ENCODE results near the gene SF3B3.

DNA sequence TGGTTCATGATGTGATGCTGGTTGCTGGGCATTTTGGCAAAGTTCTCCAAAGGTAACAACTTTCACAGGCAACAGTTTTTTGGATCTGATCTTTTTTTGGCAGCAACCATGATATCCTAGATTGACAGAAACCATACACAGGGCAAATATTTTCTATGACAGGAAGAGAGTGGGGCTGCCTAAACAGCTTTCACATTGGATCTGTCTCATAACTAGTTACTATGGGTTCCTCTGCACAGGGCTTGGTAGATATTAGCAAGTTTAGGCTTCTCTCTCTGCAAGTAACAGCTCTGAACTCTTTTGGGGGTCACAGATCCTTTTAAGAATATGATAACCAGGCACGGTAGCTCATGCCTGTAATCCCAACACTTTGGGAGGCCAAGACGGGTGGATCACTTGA is 28.8 kb upstream of the SF3B3 start:
- no peak for TF ChIP-seq POLR2A (IDR thresholded peaks at IDR 0.05; ENCODE audit: low read depth, low read length)
- no peak for TF ChIP-seq POLR2AphosphoS5 (IDR thresholded peaks at IDR 0.05; ENCODE audit: low read depth, low read length)
- no peak for TF ChIP-seq TAF1 (IDR thresholded peaks at IDR 0.05; ENCODE audit: borderline replicate concordance, low read depth, low read length)
